Left lung (tissue), 10 donors: ENCODE results near the gene VWA7. TPM values are rescaled to one million over a fixed set of nuclear protein-coding genes. Genes with fewer than 3 reads are reported as not detected.

Source experiments
- ATAC-seq: fragments of 200-7000 bp; cut with Tn5 transposase; one replicate; pipeline ENCODE4 v1.9.1; 2020; ENCODE audit warnings: moderate library complexity
- DNase-seq, 4 donors: peaks; one replicate each; pipeline ENCODE4 v3.0.0-alpha.2; 2013 to 2020
- H3K27ac ChIP-seq, 2 donors: fragments of 200-600 bp; sonication (generic) in 1 of 2; one replicate each; pipeline versions ENCODE4 v1.5.0 to v1.8.0; 2020 to 2021
- H3K27me3 ChIP-seq, 2 donors: fragments of 200-600 bp; sonication (generic) in 1 of 2; one replicate each; pipeline versions ENCODE4 v1.5.0 to v1.8.0; 2020 to 2021
- H3K36me3 ChIP-seq, 2 donors: fragments of 200-600 bp; sonication (generic) in 1 of 2; one replicate each; pipeline versions ENCODE4 v1.5.0 to v1.8.0; 2020 to 2021
- H3K4me1 ChIP-seq, 2 donors: fragments of 200-600 bp; one replicate each; pipeline ENCODE4 v1.8.0; 2021
- H3K4me3 ChIP-seq, 2 donors: fragments of 200-600 bp; sonication (generic) in 1 of 2; one replicate each; pipeline versions ENCODE4 v1.5.0 to v1.8.0; 2020 to 2021; ENCODE audit warnings: mild to moderate bottlenecking in 1 of 2
- H3K9me3 ChIP-seq, 2 donors: fragments of 200-600 bp; sonication (generic) in 1 of 2; one replicate each; pipeline versions ENCODE4 v1.5.0 to v1.8.0; 2020 to 2021
- intact Hi-C, 2 donors: fragments of 100-400 bp; cut with DNase I; formaldehyde crosslinking; loops; one replicate each; pipeline versions ENCODE4 v1.11.2 to v1.14.2; 2022
- polyA plus RNA-seq, 6 donors: library from polyadenylated mRNA; unstranded; fragments of 120-200 nt; gene quantifications; one replicate each; pipeline ENCODE4 v1.2.1, GENCODE V29; 2013; ENCODE audit not compliant: insufficient read length in 6 of 6
- total RNA-seq, 2 donors: library from RNA; stranded (reverse); fragmentation: NEBNext Ultra II Directional; extraction: Animal tissue kit (Norgen Biotek cat#: 25700); gene quantifications; one replicate each; pipeline ENCODE4 v1.2.1, GENCODE V29; 2021
- TF ChIP-seq, protein P1 (sequence below), 2 donors: fragments of 200-600 bp; sonication (generic) in 1 of 2; IDR thresholded peaks; one replicate each; pipeline versions ENCODE4 v1.5.0 to v1.8.0; 2021; ENCODE audit warnings: antibody characterized with exemption in 2 of 2
- donor health status: DM: no; HTN: yes; CAD: no.
- donor health status: DM: no; HTN: no; CAD: no.

VWA7 gene
- total and polyA plus RNA-seq, 8 donors = 1.4 to 5.0 (median 2.9) TPM

DNA sequence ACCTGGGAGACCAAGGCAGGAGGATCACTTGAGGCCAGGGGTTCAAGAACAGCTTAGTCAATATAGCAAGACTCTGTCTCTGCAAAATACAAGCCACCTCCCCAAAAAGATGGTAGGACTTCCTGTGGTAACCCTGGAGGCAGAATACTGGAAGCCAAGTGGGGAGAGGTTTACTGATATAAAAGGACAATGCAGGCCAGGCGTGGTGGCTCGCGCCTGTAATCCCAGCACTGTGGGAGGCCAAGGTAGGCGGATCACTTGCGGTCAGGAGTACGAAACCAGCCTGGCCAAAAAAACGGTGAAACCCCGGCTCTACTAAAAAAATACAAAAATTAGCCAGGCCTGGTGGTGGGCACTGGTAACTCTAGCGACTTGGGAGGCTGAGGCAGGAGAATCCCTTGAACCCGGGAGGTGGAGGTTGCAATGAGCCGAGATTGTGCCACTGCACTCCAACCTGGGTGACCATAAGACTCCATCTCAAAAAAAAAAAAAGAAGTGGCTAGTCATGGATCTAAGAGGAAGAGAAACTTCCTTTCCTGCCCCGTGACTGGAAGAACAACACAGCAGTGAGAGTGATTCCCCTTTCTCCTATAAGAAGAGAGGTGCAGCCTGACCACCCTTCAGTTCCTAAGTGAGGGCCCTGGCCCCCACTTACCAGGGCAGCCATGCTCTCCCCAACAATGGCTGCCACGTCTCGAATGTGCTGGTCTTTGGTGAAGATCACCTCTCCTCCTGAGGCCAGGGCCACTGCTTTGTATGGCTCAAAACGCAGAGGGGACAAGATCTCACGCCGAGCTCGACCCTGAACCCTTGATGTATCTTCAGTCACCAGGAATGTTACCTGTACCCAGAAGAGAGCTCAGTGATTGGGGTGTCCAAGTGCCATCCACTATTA lies 8.5 kb downstream of the VWA7 start:
- DNase-seq (peak in 1 of 4 donors; percentile 31), ATAC-seq (peak; percentile 26)
- Histone ChIP-seq H3K4me3 (no peak overlapping the region), H3K4me1 (peaks cover 0 to 30% of the 10 kb centered on the region in 2 donors), H3K27me3 (no peaks in the 10 kb centered on the region), H3K36me3 (no peaks in the 10 kb centered on the region), H3K9me3 (no peaks in the 10 kb centered on the region), H3K27ac (peak overlapping the region in 1 of 2 donors; percentile 77)
- intact Hi-C loops = no loop called here
- TF ChIP-seq, protein P1, sequence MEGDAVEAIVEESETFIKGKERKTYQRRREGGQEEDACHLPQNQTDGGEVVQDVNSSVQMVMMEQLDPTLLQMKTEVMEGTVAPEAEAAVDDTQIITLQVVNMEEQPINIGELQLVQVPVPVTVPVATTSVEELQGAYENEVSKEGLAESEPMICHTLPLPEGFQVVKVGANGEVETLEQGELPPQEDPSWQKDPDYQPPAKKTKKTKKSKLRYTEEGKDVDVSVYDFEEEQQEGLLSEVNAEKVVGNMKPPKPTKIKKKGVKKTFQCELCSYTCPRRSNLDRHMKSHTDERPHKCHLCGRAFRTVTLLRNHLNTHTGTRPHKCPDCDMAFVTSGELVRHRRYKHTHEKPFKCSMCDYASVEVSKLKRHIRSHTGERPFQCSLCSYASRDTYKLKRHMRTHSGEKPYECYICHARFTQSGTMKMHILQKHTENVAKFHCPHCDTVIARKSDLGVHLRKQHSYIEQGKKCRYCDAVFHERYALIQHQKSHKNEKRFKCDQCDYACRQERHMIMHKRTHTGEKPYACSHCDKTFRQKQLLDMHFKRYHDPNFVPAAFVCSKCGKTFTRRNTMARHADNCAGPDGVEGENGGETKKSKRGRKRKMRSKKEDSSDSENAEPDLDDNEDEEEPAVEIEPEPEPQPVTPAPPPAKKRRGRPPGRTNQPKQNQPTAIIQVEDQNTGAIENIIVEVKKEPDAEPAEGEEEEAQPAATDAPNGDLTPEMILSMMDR (IDR thresholded peaks at IDR 0.05) = no peak

DNA sequence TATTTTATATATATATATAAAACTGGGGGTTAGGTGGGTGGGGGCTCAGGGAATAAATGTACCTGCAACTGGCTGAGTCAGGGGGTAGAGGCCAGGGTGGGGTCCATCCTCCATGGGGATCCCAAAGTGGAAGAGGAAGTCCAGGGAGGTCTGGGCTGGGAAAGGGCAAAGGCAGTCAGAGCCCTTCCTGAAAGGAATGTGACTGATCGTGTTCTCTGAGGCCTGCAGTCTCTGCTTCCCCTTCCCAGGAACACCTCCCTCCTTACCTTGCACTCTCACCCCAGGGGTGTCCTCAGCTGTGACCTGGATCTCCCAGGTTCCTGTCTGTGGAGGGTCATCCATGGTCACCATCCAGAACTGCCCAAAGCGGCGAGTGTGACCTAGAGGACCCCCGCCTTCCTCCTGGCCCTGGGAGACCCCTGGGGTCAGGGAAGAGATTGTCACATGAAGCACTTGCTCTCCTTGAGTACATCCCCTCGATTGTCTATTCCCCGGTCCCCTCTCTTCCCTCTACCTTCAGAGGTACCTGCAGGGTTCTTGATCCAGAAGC lies 10.0 kb downstream of the VWA7 start:
- Histone ChIP-seq H3K27me3 (no peaks in the 10 kb centered on the region), H3K9me3 (no peaks in the 10 kb centered on the region), H3K4me3 (no peak overlapping the region), H3K27ac (no peak overlapping the region), H3K36me3 (no peaks in the 10 kb centered on the region), H3K4me1 (peaks cover 0 to 25% of the 10 kb centered on the region in 2 donors)
- DNase-seq (peak in 1 of 4 donors; percentile 24), ATAC-seq (no peak)
- intact Hi-C loops = no loop called here
- TF ChIP-seq, protein P1 (IDR thresholded peaks at IDR 0.05) = no peak

DNA sequence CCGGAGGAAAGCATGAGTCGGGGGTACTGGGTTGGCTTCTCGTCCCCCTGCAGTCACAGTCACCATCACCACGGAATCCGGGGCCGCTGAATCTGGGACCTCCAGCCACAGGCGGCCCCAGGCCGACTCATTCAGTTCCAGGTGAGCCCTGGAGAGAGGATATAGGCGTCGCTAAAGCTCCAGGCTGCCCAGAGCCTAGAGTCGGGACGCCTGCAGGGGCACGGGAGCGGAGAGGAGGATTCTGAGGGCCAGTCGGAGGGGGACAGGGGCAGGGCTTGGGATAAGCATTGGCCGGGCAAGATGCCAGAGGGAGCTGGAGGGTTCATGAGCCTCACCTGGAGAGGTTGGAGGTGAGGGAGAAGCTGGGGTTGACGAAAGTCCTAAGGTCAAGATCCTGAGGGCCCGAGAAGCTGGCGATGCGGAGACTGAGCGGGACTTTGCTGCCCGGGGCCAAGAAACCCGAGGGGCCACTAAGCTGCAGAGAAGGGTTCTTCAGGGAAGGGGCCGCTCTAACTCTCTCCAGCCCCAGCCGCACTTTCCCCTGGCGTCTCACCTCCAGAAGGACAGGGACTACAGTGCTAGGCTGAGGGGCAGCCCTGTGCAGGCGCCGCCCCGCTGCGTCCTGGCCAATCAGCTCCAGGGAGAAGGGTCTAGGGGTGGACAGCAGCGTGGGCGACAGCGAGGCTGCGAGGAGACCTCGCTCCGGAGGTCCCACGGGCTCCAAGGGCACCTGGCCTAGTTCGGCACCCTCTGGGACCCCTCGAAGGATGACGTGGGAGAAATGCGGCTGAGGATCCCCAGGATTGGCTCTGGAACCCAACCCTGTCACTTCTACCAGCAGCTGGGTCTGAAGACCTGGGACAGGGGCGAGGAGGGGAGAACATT lies 11.0 kb downstream of the VWA7 start:
- Histone ChIP-seq H3K4me1 (peaks cover 0 to 25% of the 10 kb centered on the region in 2 donors), H3K27me3 (no peaks in the 10 kb centered on the region), H3K36me3 (no peaks in the 10 kb centered on the region), H3K27ac (no peak overlapping the region), H3K9me3 (no peaks in the 10 kb centered on the region), H3K4me3 (no peak overlapping the region)
- intact Hi-C loops = no loop called here
- peak; percentile 41 for ATAC-seq
- TF ChIP-seq, protein P1 (IDR thresholded peaks at IDR 0.05) = no peak
- peak in 2 of 4 donors; percentile 42 to 73 for DNase-seq

DNA sequence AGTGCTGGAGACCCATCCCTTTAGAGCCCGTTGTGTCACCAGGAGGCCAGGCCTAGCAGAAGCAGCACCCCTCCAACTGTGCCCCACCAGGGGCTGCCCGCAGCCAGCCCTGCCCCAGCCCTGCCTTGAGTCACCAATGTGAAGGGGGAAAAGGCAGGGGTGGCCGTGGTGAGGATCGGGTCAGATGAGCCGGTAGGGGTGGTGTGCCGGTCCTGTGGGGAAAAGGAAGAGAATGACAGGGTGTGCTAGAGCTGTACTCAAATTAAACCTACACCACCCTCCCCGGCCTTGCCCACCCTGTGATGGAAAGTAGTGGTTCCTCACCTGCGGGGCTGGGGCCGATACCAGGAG lies 11.6 kb downstream of the VWA7 start:
- no peaks in the 10 kb centered on the region for H3K9me3 ChIP-seq
- H3K4me3 ChIP-seq = no peak overlapping the region
- TF ChIP-seq, protein P1 (IDR thresholded peaks at IDR 0.05) = no peak
- H3K27me3 ChIP-seq = no peaks in the 10 kb centered on the region
- intact Hi-C loops = no loop called here
- no peak for ATAC-seq
- DNase-seq = peak in 1 of 4 donors; percentile 64
- no peak overlapping the region for H3K27ac ChIP-seq
- H3K36me3 ChIP-seq = peaks cover 0 to under 1% of the 10 kb centered on the region in 2 donors
- H3K4me1 ChIP-seq = peaks cover 0 to 25% of the 10 kb centered on the region in 2 donors
